NCI-H2171 treated with DMSO at 0.1 percent for 48 hours (cell line): Measurements from ENCODE around the gene MTUS2.
A peak's percentile ranks its signal among the peaks of the same experiment; 100 is the strongest.

Experiments
- DNase-seq: peaks from one replicate; lab custom pipeline; 2025; lab: John Stamatoyannopoulos, UW

Gene MTUS2

DNA sequence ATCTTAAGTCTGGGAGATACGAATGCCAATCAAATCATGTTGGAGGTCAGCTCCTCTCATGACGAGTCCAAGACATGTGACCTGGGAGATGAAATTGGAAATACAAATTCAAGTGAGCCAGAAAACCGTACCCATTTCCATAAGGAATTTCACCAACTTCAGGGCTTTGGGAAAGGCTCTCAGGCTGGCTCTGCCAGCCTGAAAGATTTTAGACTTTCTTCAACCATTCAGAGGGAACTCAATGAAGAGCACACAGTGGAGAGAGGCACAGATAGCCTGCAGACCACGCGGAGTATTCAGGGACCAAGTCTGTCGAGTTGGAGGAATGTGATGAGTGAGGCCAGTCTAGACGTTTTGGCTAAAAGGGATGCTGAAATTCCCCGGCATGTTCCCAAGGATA lies 204.6 kb downstream of the MTUS2 start:
- DNase-seq: no peak

DNA sequence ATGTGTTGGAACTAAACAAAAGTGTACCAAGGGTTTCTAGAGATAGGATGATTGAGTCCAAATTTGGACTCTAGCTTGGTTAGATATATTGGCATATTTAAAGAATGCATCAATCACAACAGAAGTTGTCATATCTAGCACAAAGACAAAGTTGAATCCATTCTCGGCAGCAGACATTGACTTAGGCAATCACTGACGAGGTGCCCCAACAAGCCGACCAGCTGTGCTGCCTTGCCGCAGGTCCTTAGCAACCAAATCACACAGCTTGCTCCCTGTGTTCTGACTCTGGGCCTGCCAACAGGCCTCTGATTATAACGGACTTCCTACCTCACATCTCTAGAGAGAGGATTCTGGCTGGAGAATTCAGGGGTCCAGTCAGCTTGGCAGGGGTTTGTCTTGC lies 208.7 kb downstream of the MTUS2 start:
- no peak for DNase-seq

DNA sequence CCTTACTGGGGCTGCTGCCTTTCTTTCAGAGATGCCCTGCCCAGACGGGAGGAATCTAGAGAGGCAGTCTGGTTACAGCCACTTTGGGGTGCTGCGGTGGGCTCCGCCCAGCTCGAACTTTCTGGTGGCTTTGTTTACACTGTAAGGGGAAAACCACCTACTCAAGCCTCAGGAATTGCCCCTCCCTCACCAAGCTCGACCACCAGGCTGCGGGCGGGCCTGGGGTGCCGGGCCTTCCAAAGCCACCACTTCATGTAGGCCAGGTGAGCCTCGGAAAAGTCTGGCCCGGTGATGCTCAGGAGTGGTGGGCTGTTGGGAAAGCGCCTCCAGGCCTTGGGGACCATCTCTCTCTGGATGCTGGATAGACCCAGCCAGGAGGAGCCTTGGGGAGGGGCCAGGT lies 218.6 kb downstream of the MTUS2 start:
- DNase-seq: no peak

DNA sequence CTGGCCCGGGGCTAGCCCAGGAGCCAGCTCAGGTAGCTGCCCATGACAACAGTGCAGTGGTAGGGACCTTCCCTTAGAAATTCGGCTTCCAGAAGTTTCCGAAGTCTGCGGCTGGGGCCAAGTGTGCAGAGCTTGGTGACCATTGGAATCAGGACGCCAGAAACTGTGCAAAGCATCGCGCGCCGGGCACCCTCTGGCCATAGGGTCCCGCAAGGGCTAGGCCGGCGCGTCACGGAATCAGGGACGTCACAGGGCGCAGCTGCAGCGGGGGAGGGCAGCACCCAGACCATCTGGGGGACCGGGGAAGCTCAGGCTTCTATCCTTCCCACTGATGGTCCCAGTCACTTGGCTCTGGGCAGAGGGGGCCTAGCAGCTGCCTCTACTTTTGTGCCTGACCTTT lies 219.1 kb downstream of the MTUS2 start:
- no peak for DNase-seq

DNA sequence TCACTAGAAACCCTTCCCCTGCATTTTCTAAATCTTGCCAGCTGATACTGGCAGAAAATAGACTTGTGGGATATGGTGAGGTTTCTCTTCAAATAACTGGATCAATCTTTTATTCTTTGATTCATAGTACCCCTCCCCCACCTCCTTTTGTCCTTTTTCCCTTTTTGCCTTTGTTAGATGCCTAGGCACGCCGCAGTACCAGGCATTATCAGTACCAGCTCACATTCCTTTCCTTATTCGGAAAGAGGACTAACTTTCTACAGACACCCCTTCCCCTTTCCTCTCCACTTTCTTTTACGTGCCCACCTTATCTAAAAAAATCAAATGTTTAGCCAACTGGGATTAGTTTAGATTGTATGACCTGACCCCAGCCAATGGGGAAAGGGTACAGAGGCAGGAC lies 226.4 kb downstream of the MTUS2 start:
- no peak for DNase-seq

DNA sequence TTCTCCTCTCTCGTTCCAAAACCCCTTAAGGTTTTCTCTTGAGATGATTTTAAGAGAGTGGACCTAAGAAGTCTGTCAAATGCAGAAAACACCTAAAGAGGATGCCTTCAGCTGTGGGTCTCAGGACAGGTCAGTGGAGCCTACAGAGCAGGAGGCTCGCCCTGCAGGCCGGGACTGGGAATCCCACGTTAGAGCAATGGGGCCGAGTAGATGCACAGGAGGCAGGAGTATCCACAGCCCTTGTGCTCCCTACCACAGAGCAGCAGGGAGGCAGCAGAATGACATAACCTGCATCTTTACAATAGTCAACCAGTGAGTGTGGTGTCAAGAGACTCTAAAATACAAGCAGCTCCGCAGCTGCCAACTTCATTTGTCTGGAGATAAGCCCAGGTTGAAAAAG lies 229.4 kb downstream of the MTUS2 start:
- DNase-seq: no peak

DNA sequence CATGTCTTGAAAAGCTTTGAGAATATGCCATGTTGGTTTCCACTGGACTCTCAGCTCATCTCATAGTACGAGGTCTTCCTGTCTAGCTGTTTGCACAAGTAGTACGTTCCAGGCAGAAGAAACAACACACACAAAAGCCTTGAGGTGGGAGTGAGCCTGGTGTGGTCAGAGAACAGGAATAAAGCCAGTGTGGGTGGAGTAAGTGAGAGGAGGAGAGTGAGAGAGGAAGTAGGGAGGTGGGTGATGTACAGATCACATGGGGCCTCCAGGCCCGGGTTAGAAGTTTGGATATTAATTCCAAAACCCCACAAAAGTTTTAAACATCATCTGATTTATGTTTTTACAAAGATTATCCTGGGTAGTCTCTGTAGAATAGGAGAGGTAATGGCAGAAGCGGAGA lies 230.6 kb downstream of the MTUS2 start:
- DNase-seq: no peak

DNA sequence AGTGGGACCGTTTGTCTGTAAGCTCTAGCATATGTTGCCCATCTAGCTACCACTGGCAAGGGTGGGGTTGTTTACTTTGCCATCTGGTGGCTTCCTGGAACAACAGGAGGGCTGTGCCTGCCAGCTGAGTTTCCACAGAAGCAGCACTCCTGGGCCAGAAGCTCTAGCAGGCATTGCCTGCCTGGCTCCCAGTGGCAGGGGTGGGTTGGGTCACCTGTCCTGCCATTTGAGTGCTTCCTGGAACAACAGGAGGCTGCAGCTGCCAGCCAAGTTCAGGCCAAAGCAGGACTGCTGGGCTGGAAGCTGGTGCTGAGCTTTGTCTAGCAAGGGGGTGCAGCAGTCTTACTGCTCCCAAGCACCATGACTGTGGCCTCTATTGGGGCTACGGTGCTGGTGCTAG lies 239.7 kb downstream of the MTUS2 start:
- DNase-seq: peak; percentile 33

DNA sequence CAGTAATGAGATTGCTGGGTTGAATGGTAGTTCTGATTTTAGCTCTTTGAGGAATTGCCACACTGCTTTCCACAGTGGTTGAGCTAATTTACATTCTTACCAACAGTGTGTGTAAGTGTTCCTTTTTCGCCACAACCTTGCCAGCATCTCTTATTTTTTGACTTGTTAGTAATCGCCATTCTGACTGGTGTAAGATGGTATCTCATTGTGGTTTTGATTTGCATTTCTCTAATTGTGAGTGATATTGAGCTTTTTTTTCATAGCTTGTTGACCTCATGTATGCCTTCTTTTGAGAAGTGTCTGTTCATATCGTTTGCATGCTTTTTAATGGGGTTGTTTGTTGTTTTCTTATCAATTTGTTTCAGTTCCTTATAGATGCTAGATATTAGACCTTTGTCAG lies 245.0 kb downstream of the MTUS2 start:
- no peak for DNase-seq

DNA sequence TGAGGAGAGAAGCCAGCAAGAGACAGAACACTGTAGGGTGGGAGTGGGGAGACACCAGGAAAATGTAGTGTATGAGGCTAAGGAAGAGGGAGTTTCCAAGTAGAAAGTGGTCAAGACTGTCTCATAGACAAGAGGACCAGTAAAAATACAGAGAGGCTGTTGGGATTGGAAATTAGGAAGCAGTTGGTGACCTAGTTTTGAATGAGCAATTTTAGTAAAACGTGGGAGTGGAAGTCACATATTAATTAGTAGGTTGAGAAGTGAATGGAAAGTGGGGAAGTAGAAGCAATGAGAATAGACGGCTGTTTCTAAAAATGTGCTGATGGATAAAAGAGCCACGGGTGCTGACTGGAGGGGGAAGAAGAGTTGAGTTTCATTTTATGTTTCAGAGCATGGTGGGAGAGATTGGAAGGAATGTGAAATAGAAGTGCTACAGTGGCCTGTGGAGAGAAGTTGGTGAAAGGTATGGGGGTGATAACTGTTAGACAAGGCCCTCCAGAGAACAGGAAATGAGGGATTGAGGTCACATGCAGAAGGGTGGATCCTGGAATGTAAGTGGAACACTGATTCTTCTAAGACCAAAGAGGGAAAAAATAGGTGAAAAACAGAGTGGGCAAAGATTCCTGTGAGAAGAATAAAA lies 247.3 kb downstream of the MTUS2 start:
- DNase-seq: no peak

DNA sequence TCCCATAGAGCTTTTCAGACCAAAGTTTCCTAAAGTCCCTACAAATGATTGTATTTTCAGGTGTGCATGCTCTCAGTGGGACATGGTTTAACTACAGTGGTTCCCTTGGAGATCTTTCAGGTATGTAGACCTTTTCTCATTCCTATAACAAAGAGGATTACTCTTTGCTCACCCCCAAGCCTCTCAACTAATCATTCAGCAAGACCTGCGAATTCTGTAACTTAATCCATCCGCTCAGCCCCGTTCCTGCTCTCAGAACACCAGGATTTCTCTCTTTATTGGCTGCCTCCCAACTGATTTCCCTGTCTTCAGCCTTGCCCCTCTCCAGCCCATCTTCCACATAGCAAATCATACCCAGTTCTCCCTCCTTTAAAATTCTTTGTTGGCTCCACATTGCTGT lies 253.6 kb downstream of the MTUS2 start:
- no peak for DNase-seq

DNA sequence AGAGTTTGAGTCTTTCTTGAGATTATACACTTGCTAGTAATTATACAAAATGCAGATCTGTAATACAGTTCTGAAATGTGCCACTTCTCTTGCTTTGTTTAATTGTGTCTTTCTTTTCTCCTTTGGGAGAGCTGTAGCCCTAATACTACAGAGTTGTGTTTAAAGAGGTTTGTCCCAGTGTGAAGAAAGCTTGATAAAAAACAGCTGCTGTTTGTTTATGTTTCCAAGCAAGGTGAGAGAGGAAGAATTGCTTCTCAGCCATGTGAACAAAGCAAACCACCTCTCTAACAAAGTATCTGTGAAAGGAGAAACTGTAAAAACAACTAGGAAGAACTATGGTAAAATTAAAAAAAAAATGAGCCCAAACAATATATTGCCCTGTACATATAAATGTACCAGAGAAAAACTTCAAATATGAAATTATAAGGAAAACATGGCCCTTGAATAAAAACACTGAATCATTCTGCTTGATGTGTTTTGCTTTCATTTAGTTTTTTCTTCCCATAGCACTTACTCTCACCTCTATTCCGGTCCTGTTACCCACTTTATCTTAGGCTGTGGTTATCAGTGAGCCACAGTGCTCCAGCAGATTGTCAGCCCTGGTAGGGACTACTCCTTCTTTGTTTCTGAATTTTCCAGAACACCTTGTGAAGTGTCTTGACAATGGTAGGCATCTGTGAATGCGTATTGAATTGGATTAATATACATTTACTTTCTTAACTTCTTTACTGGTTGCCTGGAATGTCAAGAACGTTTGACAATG lies 257.1 kb downstream of the MTUS2 start:
- no peak for DNase-seq

DNA sequence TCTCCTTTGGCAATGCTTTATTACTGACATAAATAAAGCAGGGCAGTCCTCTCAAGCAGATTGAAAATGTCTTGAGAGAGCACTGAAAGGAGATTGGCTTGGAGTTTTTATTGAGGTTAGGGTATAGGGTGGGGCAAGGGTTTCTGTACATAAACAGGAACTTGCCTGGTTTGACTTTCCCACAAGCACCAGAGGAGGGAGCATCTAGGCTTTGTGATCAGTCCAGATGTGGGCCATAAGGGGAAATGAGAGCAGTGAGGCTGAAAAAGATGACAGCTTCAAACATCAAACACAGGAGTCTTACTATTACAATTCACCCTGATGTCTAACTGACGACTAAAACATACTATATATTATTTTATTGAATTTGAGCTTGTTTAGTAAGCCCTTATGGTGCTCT lies 260.9 kb downstream of the MTUS2 start:
- no peak for DNase-seq

DNA sequence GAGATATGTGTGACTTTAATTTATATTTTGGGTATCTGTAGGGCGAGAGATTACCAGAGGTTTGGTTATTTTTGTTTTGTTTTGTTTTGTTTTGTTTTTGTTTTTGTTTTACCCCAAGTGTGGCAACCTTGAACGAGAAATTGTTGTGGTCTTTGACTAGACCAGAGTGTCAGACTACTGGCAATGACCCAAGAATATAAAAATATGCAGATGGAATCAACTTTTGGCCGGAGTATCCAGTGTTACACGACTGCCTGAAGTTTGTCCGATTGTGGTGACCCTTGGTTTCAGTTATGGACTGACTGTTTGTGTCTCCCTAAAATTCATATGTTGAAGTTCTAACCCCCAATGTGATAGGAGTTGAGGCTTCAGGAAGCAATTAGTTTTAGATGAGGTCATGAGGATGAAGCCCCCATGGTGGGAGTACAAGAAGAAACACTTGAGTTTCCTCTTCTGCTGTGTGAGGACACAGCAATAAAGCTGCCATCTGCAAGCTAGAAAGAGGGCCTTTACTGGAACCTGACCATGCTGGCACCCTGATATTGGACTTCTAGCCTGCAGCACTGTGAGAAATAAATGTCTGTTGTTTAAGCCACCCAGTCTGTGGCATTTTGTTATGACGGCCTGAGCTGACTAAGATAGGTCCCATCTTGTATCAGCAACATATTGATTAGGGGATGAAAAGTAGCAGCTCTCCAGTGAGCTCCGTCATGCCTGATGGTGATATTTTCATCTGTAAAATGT lies 261.7 kb downstream of the MTUS2 start:
- DNase-seq: no peak

DNA sequence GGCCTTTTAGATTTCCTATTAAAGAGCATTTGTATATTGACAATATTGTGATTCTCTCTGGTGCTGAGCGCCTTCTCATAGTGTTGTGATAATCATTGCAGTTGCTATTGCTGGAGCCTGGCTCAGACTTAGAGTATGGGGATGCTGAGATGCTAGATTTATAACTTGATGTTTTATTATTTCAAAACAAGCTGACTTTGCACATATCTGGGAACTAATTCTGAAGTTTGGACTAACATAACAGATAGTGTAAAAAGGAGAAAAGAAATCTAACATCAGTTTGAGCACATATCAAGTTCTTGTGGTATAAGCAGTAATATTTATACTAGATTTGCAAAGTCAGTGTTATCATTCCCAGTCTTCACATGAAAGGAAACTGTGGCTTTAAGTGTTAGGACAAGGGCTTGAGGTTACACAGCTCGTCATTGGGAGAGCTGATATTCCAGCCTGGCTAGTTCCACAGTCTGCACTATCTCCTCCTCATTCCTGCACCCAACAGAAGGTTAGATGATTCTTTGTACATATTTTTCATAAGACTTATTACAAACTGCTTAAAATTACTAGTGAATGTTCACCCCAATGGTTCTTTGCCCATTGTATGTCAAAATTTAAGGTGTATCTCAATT lies 279.8 kb downstream of the MTUS2 start:
- DNase-seq: no peak

DNA sequence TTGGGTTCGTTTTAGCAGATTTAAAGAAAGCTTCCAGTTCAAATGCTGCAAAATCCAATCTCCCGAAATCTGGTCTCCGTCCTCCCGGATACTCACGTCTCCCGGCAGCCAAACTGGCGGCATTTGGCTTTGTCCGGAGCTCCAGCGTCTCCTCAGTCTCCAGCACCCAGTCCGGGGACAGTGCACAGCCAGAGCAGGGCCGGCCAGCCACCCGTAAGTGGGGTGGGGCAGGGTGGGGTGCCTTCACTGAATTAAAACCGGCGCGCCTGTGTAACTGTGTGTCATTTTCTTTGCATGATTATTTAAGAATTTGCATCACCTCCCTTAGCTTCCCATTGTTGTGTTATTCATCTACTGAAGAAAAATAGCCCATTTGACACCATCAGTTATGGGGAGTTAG lies 280.6 kb downstream of the MTUS2 start:
- DNase-seq: no peak

DNA sequence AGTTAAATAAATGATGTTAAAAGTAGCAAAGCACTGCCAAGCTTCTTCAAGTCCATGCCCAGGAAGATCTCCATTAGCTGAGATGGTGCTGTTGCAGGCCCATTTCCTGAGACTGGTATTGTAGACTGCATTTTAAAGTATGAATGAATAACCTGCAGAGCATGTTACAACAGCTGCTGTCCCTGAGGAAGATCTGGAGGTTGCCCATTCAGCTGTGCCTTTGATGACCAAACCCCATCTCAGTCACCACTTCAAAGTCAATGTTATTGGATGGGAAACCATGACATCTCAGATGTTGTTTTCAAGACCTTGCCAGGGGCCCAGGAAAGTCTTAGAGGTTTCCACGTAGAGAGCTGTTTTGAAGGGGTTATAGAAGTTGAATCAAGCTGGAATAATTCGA lies 281.3 kb downstream of the MTUS2 start:
- DNase-seq: no peak

DNA sequence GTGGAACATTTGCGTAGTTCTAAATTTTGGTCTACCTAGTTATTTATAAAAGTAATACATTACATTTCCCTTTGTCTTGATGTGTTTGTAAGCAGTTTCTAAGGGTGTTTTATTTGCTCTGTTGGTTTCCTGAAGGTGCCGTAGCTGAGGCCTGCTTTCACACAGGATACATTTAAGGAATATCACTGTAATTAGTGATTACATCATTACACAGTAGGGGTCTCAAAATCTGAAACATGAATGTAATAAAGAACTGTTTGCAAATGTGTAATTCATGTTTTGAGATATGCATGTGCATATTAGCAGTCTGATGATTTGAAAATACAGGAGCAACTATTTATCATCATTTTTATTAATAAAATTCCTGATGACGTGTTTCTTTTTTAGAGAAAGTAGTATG lies 281.8 kb downstream of the MTUS2 start:
- no peak for DNase-seq

DNA sequence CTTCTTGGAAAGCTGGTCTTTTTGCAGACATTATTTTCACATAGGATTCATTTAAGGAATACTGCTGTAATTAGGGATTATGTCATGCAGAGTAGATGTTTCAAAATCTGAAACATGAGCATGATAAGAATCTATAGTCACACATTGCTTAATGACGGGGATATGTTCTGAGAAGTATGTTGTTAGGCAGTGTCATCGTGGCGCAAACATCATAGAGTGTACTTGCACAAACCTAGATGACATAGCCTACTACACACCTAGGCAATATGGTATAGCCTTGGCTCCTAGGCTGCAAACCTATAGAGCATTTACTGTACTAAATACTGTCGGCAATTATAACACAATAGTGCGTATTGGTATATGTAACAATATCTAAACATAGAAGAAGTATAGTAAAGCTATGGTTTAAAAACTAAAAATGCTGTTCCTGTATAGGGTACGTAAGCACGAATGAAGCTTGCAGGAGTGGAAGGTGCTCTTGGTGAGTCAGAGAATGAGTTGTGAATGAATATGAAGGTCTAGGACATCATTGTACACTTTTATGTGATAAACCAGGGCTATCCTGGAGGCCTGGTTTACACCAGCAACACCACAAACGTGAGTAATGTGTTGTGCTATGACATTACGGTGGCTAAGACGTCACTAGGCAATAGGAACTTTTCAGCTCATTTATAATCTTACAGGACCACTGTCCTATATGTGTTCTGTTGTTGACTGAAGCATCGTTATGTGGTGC lies 283.1 kb downstream of the MTUS2 start:
- DNase-seq: no peak

DNA sequence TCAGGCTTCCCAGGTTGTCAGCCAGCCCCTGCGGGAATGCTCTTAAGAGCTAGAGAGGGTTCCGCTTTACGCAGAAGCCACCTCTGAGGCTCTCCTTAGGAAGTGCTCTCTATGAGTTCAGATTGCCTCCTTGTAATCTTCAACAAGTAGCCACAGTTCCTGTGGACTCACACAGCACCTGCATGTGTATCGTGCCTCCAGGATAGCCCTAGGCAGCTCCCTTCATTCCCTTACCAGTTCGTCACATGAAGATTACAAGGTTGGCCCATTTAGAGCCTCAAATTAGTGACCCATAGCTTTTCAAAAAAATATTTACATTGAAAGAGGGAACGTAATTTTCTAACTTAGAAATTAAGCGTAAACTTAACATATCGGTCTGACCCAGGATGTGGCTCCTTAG lies 284.3 kb downstream of the MTUS2 start:
- no peak for DNase-seq

DNA sequence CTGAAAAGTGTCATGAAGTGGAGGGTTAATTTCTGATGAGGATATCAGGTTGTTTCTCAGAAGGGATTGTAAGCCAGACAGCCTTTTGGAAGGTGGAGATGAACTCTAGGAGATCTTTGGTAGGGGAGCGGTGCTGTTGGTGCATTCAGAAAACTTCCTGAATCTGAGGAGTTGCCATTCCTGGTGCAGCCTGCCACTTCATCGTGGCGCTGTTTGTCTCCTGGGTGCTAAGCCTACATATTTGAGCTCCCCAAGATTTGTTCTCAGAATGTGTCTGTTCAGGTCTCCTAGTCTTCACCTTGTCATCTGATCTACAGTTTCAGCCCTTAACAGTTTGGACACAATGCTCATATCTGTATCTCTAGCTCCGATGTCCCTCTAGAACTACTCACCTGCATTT lies 285.6 kb downstream of the MTUS2 start:
- no peak for DNase-seq

DNA sequence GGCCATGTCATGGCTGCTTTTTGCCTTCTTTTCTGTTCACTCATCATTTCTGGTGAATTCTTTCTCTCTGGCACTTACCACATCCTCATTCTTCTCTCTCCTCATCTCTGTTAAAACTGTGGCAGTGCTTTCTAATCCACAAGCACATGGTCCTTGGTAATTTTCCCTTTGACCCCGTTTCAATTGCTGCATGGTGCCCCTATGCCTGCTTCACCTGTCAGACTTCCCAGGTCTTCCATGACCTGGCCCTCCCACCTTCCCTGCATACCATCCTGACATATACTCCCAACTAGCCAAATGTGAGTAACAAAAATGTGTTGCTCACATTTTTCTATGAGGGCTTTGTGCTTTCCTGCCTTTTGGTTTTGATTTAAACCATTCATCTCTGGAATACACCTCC lies 286.5 kb downstream of the MTUS2 start:
- no peak for DNase-seq
